Suprapubic skin (tissue), 4 donors: ENCODE measurements around the gene CASQ2.

Experiments used
- CTCF ChIP-seq, 2 donors: fragments of 200-600 bp in 1 of 2; fragments of 450-650 bp in 1 of 2; sonication (generic) in 1 of 2; IDR thresholded peaks; one replicate each; pipeline ENCODE4 v1.5.1; 2016 to 2019; ENCODE audit warnings: antibody characterized with exemption in 2 of 2, mild to moderate bottlenecking in 1 of 2, moderate library complexity in 1 of 2
- EP300 ChIP-seq: sonication (generic); formaldehyde crosslinking; IDR thresholded peaks from one replicate; pipeline ENCODE4 v1.6.1; 2017; ENCODE audit warnings: antibody characterized with exemption
- POLR2A ChIP-seq, 2 donors: fragments of 450-650 bp; IDR thresholded peaks; one replicate each; pipeline ENCODE4 v1.6.1; 2017; ENCODE audit warnings: antibody characterized with exemption in 2 of 2, mild to moderate bottlenecking in 2 of 2, moderate library complexity in 2 of 2
- POLR2AphosphoS5 ChIP-seq, 3 donors: sonication (generic); formaldehyde crosslinking; IDR thresholded peaks; one replicate each; pipeline ENCODE4 v1.6.1; 2017; ENCODE audit warnings: antibody characterized with exemption in 3 of 3

GRCh38 chr1:115753361-115753760, 15.2 kb downstream of the CASQ2 start:
- TF ChIP-seq POLR2AphosphoS5 (IDR thresholded peaks at IDR 0.05), result no peak
- TF ChIP-seq CTCF (IDR thresholded peaks at IDR 0.05), result no peak
- no peak for TF ChIP-seq POLR2A (IDR thresholded peaks at IDR 0.05)
- TF ChIP-seq EP300, result no peak
